ENCODE data around the gene TOMM7. TPM values are rescaled to one million over a fixed set of nuclear protein-coding genes. Genes with fewer than 3 reads are reported as not detected.

Gene TOMM7
- polyA plus RNA-seq, 1 of the 3 experiments (the other 2 are of a cell fraction), result 546 TPM

DNA sequence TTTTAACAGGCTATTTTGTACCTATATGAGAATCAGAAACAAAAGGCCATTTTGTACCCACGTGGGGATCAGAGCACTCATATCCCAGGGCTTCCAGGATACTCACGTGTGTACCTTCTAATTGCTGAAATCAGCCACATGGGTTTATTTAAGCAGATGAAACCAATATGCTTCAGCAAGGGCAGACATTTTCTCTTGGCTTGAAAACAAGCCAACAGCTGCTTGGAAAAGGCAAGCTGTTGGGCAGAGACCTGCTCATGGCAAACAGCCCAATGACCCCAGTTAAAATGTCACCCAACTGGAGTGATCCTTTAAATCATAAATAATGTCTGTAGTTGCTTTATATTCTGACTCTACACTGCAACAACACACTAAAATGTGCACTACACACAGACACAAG lies 26.5 kb upstream of the TOMM7 start:
- WGBS (ENCODE audit: low lambda C conversion rate), result 0% methylated on average over 2 of the region's 2 CpGs

DNA sequence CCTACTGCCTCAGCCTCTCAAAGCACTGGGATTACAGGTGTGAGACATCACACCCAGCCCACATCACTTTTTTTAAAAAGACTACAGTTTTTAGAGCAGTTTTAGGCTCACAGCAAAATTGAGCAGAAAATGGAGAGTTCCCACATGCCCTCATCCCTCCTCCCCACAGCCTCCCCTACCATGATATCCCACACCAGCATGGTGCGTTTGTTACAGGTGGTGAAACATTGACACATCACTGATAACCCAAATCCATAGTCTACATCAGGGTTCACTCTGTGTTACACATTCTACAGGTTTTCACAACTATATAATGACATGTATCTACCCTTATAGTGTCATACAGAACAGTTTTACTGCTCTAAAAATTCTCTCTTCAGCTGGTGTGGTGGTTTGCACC lies 24.3 kb upstream of the TOMM7 start:
- TF ChIP-seq, protein P1, sequence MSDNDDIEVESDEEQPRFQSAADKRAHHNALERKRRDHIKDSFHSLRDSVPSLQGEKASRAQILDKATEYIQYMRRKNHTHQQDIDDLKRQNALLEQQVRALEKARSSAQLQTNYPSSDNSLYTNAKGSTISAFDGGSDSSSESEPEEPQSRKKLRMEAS (IDR thresholded peaks at IDR 0.05; ENCODE audit: low read depth), result no peak
- TF ChIP-seq, protein P2, sequence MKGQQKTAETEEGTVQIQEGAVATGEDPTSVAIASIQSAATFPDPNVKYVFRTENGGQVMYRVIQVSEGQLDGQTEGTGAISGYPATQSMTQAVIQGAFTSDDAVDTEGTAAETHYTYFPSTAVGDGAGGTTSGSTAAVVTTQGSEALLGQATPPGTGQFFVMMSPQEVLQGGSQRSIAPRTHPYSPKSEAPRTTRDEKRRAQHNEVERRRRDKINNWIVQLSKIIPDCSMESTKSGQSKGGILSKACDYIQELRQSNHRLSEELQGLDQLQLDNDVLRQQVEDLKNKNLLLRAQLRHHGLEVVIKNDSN (IDR thresholded peaks at IDR 0.05; ENCODE audit: borderline replicate concordance, low read depth), result no peak
- TF ChIP-seq MXI1 (IDR thresholded peaks at IDR 0.05; ENCODE audit: low read depth, low read length) (no peak), YY1 (IDR thresholded peaks at IDR 0.05; ENCODE audit: low read depth) (no peak)
- TF ChIP-seq, protein P3, sequence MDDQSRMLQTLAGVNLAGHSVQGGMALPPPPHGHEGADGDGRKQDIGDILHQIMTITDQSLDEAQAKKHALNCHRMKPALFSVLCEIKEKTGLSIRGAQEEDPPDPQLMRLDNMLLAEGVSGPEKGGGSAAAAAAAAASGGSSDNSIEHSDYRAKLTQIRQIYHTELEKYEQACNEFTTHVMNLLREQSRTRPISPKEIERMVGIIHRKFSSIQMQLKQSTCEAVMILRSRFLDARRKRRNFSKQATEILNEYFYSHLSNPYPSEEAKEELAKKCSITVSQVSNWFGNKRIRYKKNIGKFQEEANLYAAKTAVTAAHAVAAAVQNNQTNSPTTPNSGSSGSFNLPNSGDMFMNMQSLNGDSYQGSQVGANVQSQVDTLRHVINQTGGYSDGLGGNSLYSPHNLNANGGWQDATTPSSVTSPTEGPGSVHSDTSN (IDR thresholded peaks at IDR 0.05), result no peak
- ChIA-PET POLR2A (no interaction called here), CTCF (no interaction called here)
- no peaks in the 10 kb centered on the region for H3K9me3 ChIP-seq
- no peaks in the 10 kb centered on the region for H3K9me2 ChIP-seq
- H3K79me2 ChIP-seq (ENCODE audit: insufficient read depth), result no peaks in the 10 kb centered on the region
- no peak for DNase-seq
- H3K4me3 ChIP-seq (ENCODE audit: low read depth in 2 of 2, low read length in 1 of 2), result no peak overlapping the region
- H3K27ac ChIP-seq (ENCODE audit: low read depth in 2 of 2, low read length in 1 of 2), result no peak overlapping the region
- no peak overlapping the region for H2AFZ ChIP-seq (ENCODE audit: low read depth)
- no peaks in the 10 kb centered on the region for H4K20me1 ChIP-seq (ENCODE audit: insufficient read depth)
- H3K9ac ChIP-seq, result no peak overlapping the region
- H3K4me2 ChIP-seq, result no peak overlapping the region
- H3K27me3 ChIP-seq (ENCODE audit: insufficient read depth), result peaks cover 20% of the 10 kb centered on the region; the same call in 1 of the 2 replicates
- WGBS (ENCODE audit: low lambda C conversion rate), result 21% methylated on average over 1 of the region's 1 CpG
- peaks cover 0 to 7% of the 10 kb centered on the region in 2 experiments; a peak in 1 of 4 replicates for H3K4me1 ChIP-seq (ENCODE audit: control insufficient read depth in 1 of 2, insufficient read depth in 2 of 2, low read depth in 1 of 2, low read length in 1 of 2)
- H3K36me3 ChIP-seq (replicated peaks in 1 of 2; ENCODE audit: control insufficient read depth in 1 of 2, insufficient read depth in 2 of 2, low read length in 1 of 2), result no peaks in the 10 kb centered on the region
- no peaks in the 10 kb centered on the region for H3F3A ChIP-seq (replicated peaks; ENCODE audit: insufficient read depth)

More for the DNA sequence above, 26.5 kb upstream of the TOMM7 start:
- Histone ChIP-seq H4K20me1 (ENCODE audit: insufficient read depth) (no peaks in the 10 kb centered on the region), H2AFZ (ENCODE audit: low read depth) (no peak overlapping the region), H3K79me2 (ENCODE audit: insufficient read depth) (no peaks in the 10 kb centered on the region), H3K9ac (no peak overlapping the region), H3K4me2 (no peak overlapping the region), H3K36me3 (replicated peaks in 1 of 2; ENCODE audit: control insufficient read depth in 1 of 2, insufficient read depth in 2 of 2, low read length in 1 of 2) (no peaks in the 10 kb centered on the region), H3K4me3 (ENCODE audit: low read depth in 2 of 2, low read length in 1 of 2) (no peak overlapping the region), H3F3A (replicated peaks; ENCODE audit: insufficient read depth) (no peaks in the 10 kb centered on the region), H3K9me2 (no peaks in the 10 kb centered on the region), H3K4me1 (ENCODE audit: control insufficient read depth in 1 of 2, insufficient read depth in 2 of 2, low read depth in 1 of 2, low read length in 1 of 2) (peaks cover 0 to 2% of the 10 kb centered on the region in 2 experiments; a peak in 1 of 4 replicates), H3K27me3 (ENCODE audit: insufficient read depth) (peaks cover 37% of the 10 kb centered on the region; the same call in 1 of the 2 replicates), H3K9me3 (no peaks in the 10 kb centered on the region), H3K27ac (ENCODE audit: low read depth in 2 of 2, low read length in 1 of 2) (no peak overlapping the region; a peak in 1 of 4 replicates)
- TF ChIP-seq MXI1 (IDR thresholded peaks at IDR 0.05; ENCODE audit: low read depth, low read length), result peak; percentile 68
- TF ChIP-seq MEF2A (IDR thresholded peaks at IDR 0.05; ENCODE audit: borderline replicate concordance, low read depth), result no peak
- CTCF ChIA-PET, result interaction anchor here (0.7 to 2.7 kb wide), 2 partner anchors 11 to 206 kb away, joined by 3 to 6 read pairs; no protein-coding TSS in a partner anchor
- POLR2A ChIA-PET, result no interaction called here
- no peak for DNase-seq

DNA sequence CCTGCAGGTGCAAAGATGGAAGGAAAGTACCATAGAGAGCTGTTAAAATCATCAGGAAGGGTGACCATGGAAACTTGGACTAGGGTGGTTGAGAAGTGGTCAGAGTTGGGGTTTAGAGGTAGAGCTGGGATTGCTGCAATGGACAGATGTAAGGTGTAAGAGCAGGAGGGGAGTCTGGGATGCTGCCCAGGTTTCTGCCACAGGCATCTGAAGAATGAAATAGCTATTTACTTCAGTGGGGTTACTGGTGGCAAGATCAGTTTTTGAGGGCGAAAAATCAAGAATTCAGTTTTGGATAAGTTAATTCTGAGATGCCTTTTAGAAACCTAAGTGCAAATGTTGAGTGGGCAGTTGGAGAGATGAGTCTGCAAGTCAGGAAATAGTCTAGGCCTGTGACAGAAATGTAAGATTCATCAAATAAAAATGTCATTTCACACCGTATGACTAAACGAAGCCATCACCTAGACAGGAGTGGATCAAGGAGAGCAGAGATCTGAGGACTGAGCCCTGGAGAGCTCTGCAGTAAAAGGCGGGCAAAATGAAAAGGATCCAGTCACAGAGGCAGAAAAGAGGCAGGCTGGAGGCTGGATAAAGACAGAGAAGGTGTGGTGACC lies 22.7 kb upstream of the TOMM7 start:
- Histone ChIP-seq H4K20me1 (ENCODE audit: insufficient read depth) (no peaks in the 10 kb centered on the region), H3K79me2 (ENCODE audit: insufficient read depth) (no peaks in the 10 kb centered on the region), H3K4me1 (ENCODE audit: control insufficient read depth in 1 of 2, insufficient read depth in 2 of 2, low read depth in 1 of 2, low read length in 1 of 2) (peaks cover 0 to 7% of the 10 kb centered on the region in 2 experiments; a peak in 1 of 4 replicates), H3K27me3 (ENCODE audit: insufficient read depth) (peaks cover 25% of the 10 kb centered on the region; the same call in 1 of the 2 replicates), H3K27ac (ENCODE audit: low read depth in 2 of 2, low read length in 1 of 2) (no peak overlapping the region), H3F3A (replicated peaks; ENCODE audit: insufficient read depth) (no peaks in the 10 kb centered on the region), H3K9me2 (no peaks in the 10 kb centered on the region), H3K4me2 (no peak overlapping the region), H3K4me3 (ENCODE audit: low read depth in 2 of 2, low read length in 1 of 2) (no peak overlapping the region), H3K9me3 (no peaks in the 10 kb centered on the region), H3K36me3 (replicated peaks in 1 of 2; ENCODE audit: control insufficient read depth in 1 of 2, insufficient read depth in 2 of 2, low read length in 1 of 2) (no peaks in the 10 kb centered on the region), H2AFZ (ENCODE audit: low read depth) (no peak overlapping the region), H3K9ac (no peak overlapping the region)
- no peak for DNase-seq
- POLR2A ChIA-PET, result no interaction called here
- CTCF ChIA-PET, result interaction anchor here (0.9 to 1.2 kb wide), 3 partner anchors 9 to 735 kb away, joined by 3 read pairs; no protein-coding TSS in a partner anchor
- WGBS (ENCODE audit: low lambda C conversion rate), result 29% methylated on average over 4 of the region's 4 CpGs
- no peak for TF ChIP-seq NFIC (IDR thresholded peaks at IDR 0.05; ENCODE audit: borderline replicate concordance)
- TF ChIP-seq RXRA (IDR thresholded peaks at IDR 0.05; ENCODE audit: borderline replicate concordance, low read depth), result no peak
- TF ChIP-seq JUND (IDR thresholded peaks at IDR 0.05), result no peak
- no peak for TF ChIP-seq MXI1 (IDR thresholded peaks at IDR 0.05; ENCODE audit: low read depth, low read length)
- TF ChIP-seq TCF12 (IDR thresholded peaks at IDR 0.05), result no peak
- TF ChIP-seq, protein P1 (IDR thresholded peaks at IDR 0.05; ENCODE audit: low read depth), result no peak
- no peak for TF ChIP-seq TEAD4 (IDR thresholded peaks at IDR 0.05; ENCODE audit: borderline replicate concordance, insufficient read depth)
- TF ChIP-seq FOSL2 (IDR thresholded peaks at IDR 0.05; ENCODE audit: borderline replicate concordance, low read depth), result no peak
- no peak for TF ChIP-seq SMC3 (IDR thresholded peaks at IDR 0.05; ENCODE audit: low read depth, low read length)
- TF ChIP-seq, protein P2 (IDR thresholded peaks at IDR 0.05; ENCODE audit: borderline replicate concordance, low read depth), result no peak
- TF ChIP-seq EZH2phosphoT487 (IDR thresholded peaks at IDR 0.05; ENCODE audit: borderline replicate concordance, low read depth), result no peak
- TF ChIP-seq RFX5 (IDR thresholded peaks at IDR 0.05; ENCODE audit: low read length), result no peak
- TF ChIP-seq NRF1 (IDR thresholded peaks at IDR 0.05; ENCODE audit: low read depth, low read length), result no peak
- TF ChIP-seq GABPA (IDR thresholded peaks at IDR 0.05; ENCODE audit: low read depth), result no peak
- no peak for TF ChIP-seq FOXJ3 (CRISPR knock-in tag; IDR thresholded peaks at IDR 0.05)
